WTC11 (cell line): ENCODE results near the gene RHOF. TPM values are rescaled to one million over a fixed set of nuclear protein-coding genes. Genes with fewer than 3 reads are reported as not detected.

ENCODE experiments used
- ATAC-seq: fragments of 200-7000 bp; cut with Tn5 transposase; 2 replicates; pipeline ENCODE4 v1.10.0; 2021; ENCODE audit warnings: mild to moderate bottlenecking, moderate library complexity
- Bru-seq: library from RNA; stranded (reverse); fragments of 400-500 nt; gene quantifications from one replicate; lab custom pipeline; 2021; lab: Mats Ljungman, UMichigan
- CTCF ChIA-PET: fragments of 300-600 bp; sonication (Branson Sonifier 250); formaldehyde crosslinking; loops from one replicate; lab custom pipeline; 2021; ENCODE audit warnings: antibody characterized with exemption; lab: Charles Lee
- POLR2A ChIA-PET: fragments of 350-600 bp; sonication (Branson Sonifier 250); formaldehyde crosslinking; loops from one replicate; lab custom pipeline; 2021; ENCODE audit warnings: antibody characterized with exemption; lab: Charles Lee
- DNase-seq: peaks from one replicate; pipeline ENCODE4 v3.0.0; 2021; ENCODE audit warnings: low spot score
- H3K27ac Mint-ChIP-seq: 2 replicates; pipeline ENCODE4 v1.8.0; 2021; ENCODE audit warnings: mixed read lengths
- H3K27me3 Mint-ChIP-seq: 2 replicates; pipeline ENCODE4 v1.8.0; 2021; ENCODE audit warnings: low read depth, mild to moderate bottlenecking, moderate library complexity, mixed read lengths
- H3K36me3 Mint-ChIP-seq: 2 replicates; pipeline ENCODE4 v1.8.0; 2021; ENCODE audit warnings: mixed read lengths
- H3K4me1 Mint-ChIP-seq: 2 replicates; pipeline ENCODE4 v1.8.0; 2022; ENCODE audit warnings: mixed read lengths
- H3K4me3 Mint-ChIP-seq: 2 replicates; pipeline ENCODE4 v1.8.0; 2021; ENCODE audit warnings: mild to moderate bottlenecking, moderate library complexity, mixed read lengths
- H3K9me3 Mint-ChIP-seq: 2 replicates; pipeline ENCODE4 v1.8.0; 2021; ENCODE audit warnings: mixed read lengths
- EMX1 ChIP-seq: fragments of 250-450 bp; sonication (Bioruptor Pico); IDR thresholded peaks from 2 replicates; pipeline ENCODE4 v1.8.0; 2021; ENCODE audit warnings: mild to moderate bottlenecking
- ESRRA ChIP-seq: sonication (generic); formaldehyde crosslinking; IDR thresholded peaks from 2 replicates; pipeline ENCODE4 v1.8.1; 2022; ENCODE audit warnings: mild to moderate bottlenecking, missing genetic modification reagents, borderline replicate concordance
- GTF2I ChIP-seq: fragments of 250-450 bp; sonication (Bioruptor Pico); conservative IDR thresholded peaks from 2 replicates; pipeline ENCODE4 v1.4.0; 2021; ENCODE audit warnings: mild to moderate bottlenecking
- NR3C1 ChIP-seq: sonication (generic); formaldehyde crosslinking; conservative IDR thresholded peaks from 2 replicates; pipeline ENCODE4 v1.8.1; 2023; ENCODE audit warnings: low read depth, mild to moderate bottlenecking, missing genetic modification reagents
- TEAD1 ChIP-seq: sonication (generic); formaldehyde crosslinking; IDR thresholded peaks from 2 replicates; pipeline ENCODE4 v1.8.0; 2022; ENCODE audit warnings: mild to moderate bottlenecking, missing genetic modification reagents
- ZBTB21 ChIP-seq: sonication (generic); formaldehyde crosslinking; IDR thresholded peaks from 2 replicates; pipeline ENCODE4 v1.8.1; 2023; ENCODE audit warnings: mild to moderate bottlenecking, missing genetic modification reagents, borderline replicate concordance
- ZNF138 ChIP-seq: sonication (generic); formaldehyde crosslinking; conservative IDR thresholded peaks from 2 replicates; pipeline ENCODE4 v1.8.1; 2022; ENCODE audit warnings: mild to moderate bottlenecking, moderate library complexity, missing genetic modification reagents
- ZNF232 ChIP-seq: sonication (generic); formaldehyde crosslinking; IDR thresholded peaks from 2 replicates; pipeline ENCODE4 v1.8.0; 2022; ENCODE audit warnings: mild to moderate bottlenecking, missing genetic modification reagents
- ZNF317 ChIP-seq: sonication (generic); formaldehyde crosslinking; IDR thresholded peaks from 2 replicates; pipeline ENCODE4 v1.8.1; 2023; ENCODE audit warnings: low read depth, mild to moderate bottlenecking, moderate library complexity, missing genetic modification reagents, borderline replicate concordance
- long read RNA-seq, 3 experiments: library from RNA in 1 of 3; library from capped mRNA in 1 of 3; library from polyadenylated mRNA in 1 of 3; unstranded in 2 of 3; stranded (forward) in 1 of 3; transcript quantifications; one replicate each; pipeline ENCODE4 v2.0.0, GENCODE V29; 2021
- total RNA-seq: library from RNA; stranded (reverse); gene quantifications from 3 replicates; pipeline ENCODE4 v1.2.3, GENCODE V29; 2021
- TF ChIP-seq, protein P1 (sequence below): fragments of 250-450 bp; sonication (Bioruptor Pico); IDR thresholded peaks from 2 replicates; pipeline ENCODE4 v1.9.0; 2021; ENCODE audit warnings: mild to moderate bottlenecking
- TF ChIP-seq, protein P2 (sequence below): fragments of 250-450 bp; sonication (Bioruptor Pico); IDR thresholded peaks from 2 replicates; pipeline ENCODE4 v1.8.0; 2021; ENCODE audit warnings: mild to moderate bottlenecking
- TF ChIP-seq, protein P3 (sequence below): sonication (generic); formaldehyde crosslinking; IDR thresholded peaks from 2 replicates; pipeline ENCODE4 v1.8.0; 2022; ENCODE audit warnings: missing genetic modification reagents
- TF ChIP-seq, protein P4 (sequence below): sonication (generic); formaldehyde crosslinking; IDR thresholded peaks from 2 replicates; pipeline ENCODE4 v1.8.1; 2022; ENCODE audit warnings: low read depth, mild to moderate bottlenecking, moderate library complexity, missing genetic modification reagents, borderline replicate concordance
- TF ChIP-seq, protein P5 (sequence below): sonication (generic); formaldehyde crosslinking; IDR thresholded peaks from 2 replicates; pipeline ENCODE4 v1.8.0; 2022; ENCODE audit warnings: mild to moderate bottlenecking, missing genetic modification reagents
- TF ChIP-seq, protein P6 (sequence below): sonication (generic); formaldehyde crosslinking; IDR thresholded peaks from 2 replicates; pipeline ENCODE4 v1.8.0; 2022; ENCODE audit warnings: mild to moderate bottlenecking, missing genetic modification reagents
- TF ChIP-seq, protein P7 (sequence below): sonication (generic); formaldehyde crosslinking; IDR thresholded peaks from 2 replicates; pipeline ENCODE4 v1.8.0; 2022; ENCODE audit warnings: mild to moderate bottlenecking, missing genetic modification reagents
- TF ChIP-seq, protein P8 (sequence below): fragments of 250-450 bp; sonication (Bioruptor Pico); IDR thresholded peaks from 2 replicates; pipeline ENCODE4 v1.9.0; 2021; ENCODE audit warnings: moderate library complexity, mild to moderate bottlenecking, inconsistent platforms, borderline replicate concordance

RHOF gene, protein sequence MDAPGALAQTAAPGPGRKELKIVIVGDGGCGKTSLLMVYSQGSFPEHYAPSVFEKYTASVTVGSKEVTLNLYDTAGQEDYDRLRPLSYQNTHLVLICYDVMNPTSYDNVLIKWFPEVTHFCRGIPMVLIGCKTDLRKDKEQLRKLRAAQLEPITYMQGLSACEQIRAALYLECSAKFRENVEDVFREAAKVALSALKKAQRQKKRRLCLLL
- total RNA-seq, result 35.8 to 45.3 TPM (median 36.2 TPM) in 3 replicates
- percentile 58 among the genes with signal in this experiment for Bru-seq, nascent RNA
- long read RNA-seq, experiment 1, transcript RHOF-201 (5 exons, 3,009 nt), result major isoform, 51 of 67 reads
- long read RNA-seq, experiment 1, transcript RHOF-203 (4 exons, 1,485 nt), result minor isoform, 10 of 67 reads
- long read RNA-seq, experiment 1, partial matches to known transcripts, result 0 of 67 reads
- long read RNA-seq, experiment 1, other reads (novel, unspliced or antisense), result 6 of 67 reads
- long read RNA-seq, experiment 2, transcript RHOF-201 (5 exons, 3,009 nt), result major isoform, 26 of 41 reads
- long read RNA-seq, experiment 2, partial matches to known transcripts, result 0 of 41 reads
- long read RNA-seq, experiment 2, other reads (novel, unspliced or antisense), result 9 of 41 reads
- long read RNA-seq, experiment 3, transcript RHOF-201 (5 exons, 3,009 nt), result major isoform, 5 of 11 reads
- long read RNA-seq, experiment 3, partial matches to known transcripts, result 0 of 11 reads
- long read RNA-seq, experiment 3, other reads (novel, unspliced or antisense), result 4 of 11 reads

DNA sequence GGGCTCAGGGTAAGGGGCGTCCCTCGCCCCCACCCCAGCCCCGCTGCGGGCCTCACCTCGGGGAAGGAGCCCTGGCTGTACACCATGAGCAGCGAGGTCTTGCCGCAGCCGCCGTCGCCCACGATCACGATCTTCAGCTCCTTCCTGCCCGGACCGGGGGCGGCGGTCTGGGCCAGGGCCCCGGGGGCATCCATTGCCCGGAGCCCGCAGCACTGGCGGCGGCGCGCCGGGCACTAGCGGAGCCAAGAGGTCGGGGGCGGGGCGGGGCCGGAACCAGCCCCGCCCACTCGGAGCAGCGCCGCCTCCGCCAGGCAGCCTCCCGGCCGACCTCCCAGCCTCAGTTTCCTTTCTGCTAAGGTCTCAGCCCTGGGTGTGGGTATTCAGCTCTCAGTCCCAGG, at the start of gene RHOF:
Gene RHOF (minus strand): TSS at position 249 of the 398 bp plus-strand sequence. CDS start 55 bp downstream, at position 194.
- DNase-seq, result peak; percentile 69
- peaks cover 7% of the 10 kb centered on the region for H3K36me3 Mint-ChIP-seq

DNA sequence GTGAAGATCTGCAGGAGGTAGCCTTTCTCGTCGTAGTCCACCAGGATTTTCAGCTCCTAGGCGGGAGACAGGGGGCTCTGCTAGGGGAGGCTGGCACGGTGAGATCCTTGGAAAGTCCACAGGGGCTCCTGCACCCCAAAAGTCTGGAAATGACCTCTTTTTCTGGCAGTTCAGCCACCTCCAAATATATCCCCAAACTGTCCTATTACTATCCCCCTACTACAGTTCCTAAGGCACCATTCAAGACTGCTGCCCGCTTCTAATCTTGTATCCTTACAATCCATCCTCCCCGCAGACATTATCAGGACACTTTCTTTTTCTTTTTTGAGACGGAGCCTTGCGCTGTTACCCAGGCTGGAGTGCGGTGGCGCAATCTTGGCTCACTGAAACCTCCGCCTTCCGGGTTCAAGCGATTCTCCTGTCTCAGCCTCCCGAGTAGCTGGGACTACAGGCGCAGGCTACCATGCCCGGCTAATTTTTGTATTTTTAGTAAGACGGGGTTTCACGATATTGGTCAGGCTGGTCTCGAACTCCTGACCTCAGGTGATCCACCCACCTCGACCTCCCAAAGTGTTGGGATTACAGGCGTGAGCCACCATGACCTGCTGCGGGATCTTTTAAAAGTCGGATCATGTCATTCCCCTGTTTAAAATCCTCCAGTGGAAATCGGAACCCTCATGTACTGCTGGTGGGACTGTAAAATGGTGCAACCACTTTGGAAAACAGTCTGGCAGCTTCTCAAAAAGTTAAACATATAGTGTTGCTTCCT, 46.7 kb upstream of the RHOF start:
- Mint-ChIP-seq H3K36me3 (no peaks in the 10 kb centered on the region), H3K4me1 (peaks cover 12% of the 10 kb centered on the region), H3K9me3 (no peaks in the 10 kb centered on the region), H3K4me3 (peak overlapping the region; percentile 97), H3K27me3 (peaks cover 16% of the 10 kb centered on the region), H3K27ac (peak overlapping the region; percentile 98)
- ChIA-PET CTCF (interaction anchor here (0.6 to 5.7 kb wide), 2 partner anchors 46 to 111 kb away, joined by 3 to 73 read pairs; partner anchors contain the start of gene RHOF), POLR2A (no interaction called here)
- ATAC-seq (no peak; the same call in 1 of the 2 replicates), DNase-seq (no peak)
- TF ChIP-seq ESRRA (CRISPR knock-in tag) (no peak), ZNF317 (CRISPR knock-in tag) (no peak), TEAD1 (CRISPR knock-in tag) (no peak), ZNF138 (no peak), EMX1 (CRISPR knock-in tag) (no peak), GTF2I (CRISPR knock-in tag) (no peak), ZBTB21 (no peak)
- TF ChIP-seq, protein P1, sequence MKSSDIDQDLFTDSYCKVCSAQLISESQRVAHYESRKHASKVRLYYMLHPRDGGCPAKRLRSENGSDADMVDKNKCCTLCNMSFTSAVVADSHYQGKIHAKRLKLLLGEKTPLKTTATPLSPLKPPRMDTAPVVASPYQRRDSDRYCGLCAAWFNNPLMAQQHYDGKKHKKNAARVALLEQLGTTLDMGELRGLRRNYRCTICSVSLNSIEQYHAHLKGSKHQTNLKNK (CRISPR knock-in tag), result no peak
- TF ChIP-seq, protein P2, sequence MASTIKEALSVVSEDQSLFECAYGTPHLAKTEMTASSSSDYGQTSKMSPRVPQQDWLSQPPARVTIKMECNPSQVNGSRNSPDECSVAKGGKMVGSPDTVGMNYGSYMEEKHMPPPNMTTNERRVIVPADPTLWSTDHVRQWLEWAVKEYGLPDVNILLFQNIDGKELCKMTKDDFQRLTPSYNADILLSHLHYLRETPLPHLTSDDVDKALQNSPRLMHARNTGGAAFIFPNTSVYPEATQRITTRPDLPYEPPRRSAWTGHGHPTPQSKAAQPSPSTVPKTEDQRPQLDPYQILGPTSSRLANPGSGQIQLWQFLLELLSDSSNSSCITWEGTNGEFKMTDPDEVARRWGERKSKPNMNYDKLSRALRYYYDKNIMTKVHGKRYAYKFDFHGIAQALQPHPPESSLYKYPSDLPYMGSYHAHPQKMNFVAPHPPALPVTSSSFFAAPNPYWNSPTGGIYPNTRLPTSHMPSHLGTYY (CRISPR knock-in tag), result no peak
- TF ChIP-seq, protein P3, sequence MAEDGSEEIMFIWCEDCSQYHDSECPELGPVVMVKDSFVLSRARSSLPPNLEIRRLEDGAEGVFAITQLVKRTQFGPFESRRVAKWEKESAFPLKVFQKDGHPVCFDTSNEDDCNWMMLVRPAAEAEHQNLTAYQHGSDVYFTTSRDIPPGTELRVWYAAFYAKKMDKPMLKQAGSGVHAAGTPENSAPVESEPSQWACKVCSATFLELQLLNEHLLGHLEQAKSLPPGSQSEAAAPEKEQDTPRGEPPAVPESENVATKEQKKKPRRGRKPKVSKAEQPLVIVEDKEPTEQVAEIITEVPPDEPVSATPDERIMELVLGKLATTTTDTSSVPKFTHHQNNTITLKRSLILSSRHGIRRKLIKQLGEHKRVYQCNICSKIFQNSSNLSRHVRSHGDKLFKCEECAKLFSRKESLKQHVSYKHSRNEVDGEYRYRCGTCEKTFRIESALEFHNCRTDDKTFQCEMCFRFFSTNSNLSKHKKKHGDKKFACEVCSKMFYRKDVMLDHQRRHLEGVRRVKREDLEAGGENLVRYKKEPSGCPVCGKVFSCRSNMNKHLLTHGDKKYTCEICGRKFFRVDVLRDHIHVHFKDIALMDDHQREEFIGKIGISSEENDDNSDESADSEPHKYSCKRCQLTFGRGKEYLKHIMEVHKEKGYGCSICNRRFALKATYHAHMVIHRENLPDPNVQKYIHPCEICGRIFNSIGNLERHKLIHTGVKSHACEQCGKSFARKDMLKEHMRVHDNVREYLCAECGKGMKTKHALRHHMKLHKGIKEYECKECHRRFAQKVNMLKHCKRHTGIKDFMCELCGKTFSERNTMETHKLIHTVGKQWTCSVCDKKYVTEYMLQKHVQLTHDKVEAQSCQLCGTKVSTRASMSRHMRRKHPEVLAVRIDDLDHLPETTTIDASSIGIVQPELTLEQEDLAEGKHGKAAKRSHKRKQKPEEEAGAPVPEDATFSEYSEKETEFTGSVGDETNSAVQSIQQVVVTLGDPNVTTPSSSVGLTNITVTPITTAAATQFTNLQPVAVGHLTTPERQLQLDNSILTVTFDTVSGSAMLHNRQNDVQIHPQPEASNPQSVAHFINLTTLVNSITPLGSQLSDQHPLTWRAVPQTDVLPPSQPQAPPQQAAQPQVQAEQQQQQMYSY (CRISPR knock-in tag), result no peak
- TF ChIP-seq, protein P4, sequence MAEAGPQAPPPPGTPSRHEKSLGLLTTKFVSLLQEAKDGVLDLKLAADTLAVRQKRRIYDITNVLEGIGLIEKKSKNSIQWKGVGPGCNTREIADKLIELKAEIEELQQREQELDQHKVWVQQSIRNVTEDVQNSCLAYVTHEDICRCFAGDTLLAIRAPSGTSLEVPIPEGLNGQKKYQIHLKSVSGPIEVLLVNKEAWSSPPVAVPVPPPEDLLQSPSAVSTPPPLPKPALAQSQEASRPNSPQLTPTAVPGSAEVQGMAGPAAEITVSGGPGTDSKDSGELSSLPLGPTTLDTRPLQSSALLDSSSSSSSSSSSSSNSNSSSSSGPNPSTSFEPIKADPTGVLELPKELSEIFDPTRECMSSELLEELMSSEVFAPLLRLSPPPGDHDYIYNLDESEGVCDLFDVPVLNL (CRISPR knock-in tag), result no peak

More for the DNA sequence above, at the start of gene RHOF:
- Mint-ChIP-seq H3K4me3 (peak within 1 kb of the TSS; percentile 71), H3K9me3 (no peaks in the 10 kb centered on the region), H3K27ac (peak within 1 kb of the TSS; percentile 90), H3K4me1 (peaks cover 43% of the 10 kb centered on the region), H3K27me3 (no peaks in the 10 kb centered on the region; the same call in 1 of the 2 replicates)
- TF ChIP-seq, protein P5, sequence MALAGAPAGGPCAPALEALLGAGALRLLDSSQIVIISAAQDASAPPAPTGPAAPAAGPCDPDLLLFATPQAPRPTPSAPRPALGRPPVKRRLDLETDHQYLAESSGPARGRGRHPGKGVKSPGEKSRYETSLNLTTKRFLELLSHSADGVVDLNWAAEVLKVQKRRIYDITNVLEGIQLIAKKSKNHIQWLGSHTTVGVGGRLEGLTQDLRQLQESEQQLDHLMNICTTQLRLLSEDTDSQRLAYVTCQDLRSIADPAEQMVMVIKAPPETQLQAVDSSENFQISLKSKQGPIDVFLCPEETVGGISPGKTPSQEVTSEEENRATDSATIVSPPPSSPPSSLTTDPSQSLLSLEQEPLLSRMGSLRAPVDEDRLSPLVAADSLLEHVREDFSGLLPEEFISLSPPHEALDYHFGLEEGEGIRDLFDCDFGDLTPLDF (CRISPR knock-in tag), result 0 out of 2 replicates have a peak, but pooled peaks have one; percentile 10
- TF ChIP-seq, protein P6, sequence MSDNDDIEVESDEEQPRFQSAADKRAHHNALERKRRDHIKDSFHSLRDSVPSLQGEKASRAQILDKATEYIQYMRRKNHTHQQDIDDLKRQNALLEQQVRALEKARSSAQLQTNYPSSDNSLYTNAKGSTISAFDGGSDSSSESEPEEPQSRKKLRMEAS, result no peak
- TF ChIP-seq, protein P7, sequence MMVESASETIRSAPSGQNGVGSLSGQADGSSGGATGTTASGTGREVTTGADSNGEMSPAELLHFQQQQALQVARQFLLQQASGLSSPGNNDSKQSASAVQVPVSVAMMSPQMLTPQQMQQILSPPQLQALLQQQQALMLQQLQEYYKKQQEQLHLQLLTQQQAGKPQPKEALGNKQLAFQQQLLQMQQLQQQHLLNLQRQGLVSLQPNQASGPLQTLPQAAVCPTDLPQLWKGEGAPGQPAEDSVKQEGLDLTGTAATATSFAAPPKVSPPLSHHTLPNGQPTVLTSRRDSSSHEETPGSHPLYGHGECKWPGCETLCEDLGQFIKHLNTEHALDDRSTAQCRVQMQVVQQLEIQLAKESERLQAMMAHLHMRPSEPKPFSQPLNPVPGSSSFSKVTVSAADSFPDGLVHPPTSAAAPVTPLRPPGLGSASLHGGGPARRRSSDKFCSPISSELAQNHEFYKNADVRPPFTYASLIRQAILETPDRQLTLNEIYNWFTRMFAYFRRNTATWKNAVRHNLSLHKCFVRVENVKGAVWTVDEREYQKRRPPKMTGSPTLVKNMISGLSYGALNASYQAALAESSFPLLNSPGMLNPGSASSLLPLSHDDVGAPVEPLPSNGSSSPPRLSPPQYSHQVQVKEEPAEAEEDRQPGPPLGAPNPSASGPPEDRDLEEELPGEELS (CRISPR knock-in tag), result no peak; the same call in 1 of the 2 replicates
- TF ChIP-seq ZNF232 (CRISPR knock-in tag) (no peak), NR3C1 (CRISPR knock-in tag) (no peak), TEAD1 (CRISPR knock-in tag) (no peak; the same call in 1 of the 2 replicates)
- TF ChIP-seq, protein P8, sequence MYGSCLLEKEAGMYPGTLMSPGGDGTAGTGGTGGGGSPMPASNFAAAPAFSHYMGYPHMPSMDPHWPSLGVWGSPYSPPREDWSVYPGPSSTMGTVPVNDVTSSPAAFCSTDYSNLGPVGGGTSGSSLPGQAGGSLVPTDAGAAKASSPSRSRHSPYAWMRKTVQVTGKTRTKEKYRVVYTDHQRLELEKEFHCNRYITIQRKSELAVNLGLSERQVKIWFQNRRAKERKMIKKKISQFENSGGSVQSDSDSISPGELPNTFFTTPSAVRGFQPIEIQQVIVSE (CRISPR knock-in tag), result no peak
- POLR2A ChIA-PET, result interaction anchor here (0.6 to 11.7 kb wide), 7 partner anchors 9 to 216 kb away, joined by 4 to 161 read pairs (median 7); partner anchors contain the start of genes PSMD9, SETD1B and TMEM120B
- CTCF ChIA-PET, result interaction anchor here (0.6 to 12.5 kb wide), 41 partner anchors 14 to 1445 kb away, joined by 3 to 532 read pairs (median 7); partner anchors contain the start of genes B3GNT4, CFAP251, PSMD9 and RNF34
- peak; percentile 12 for ATAC-seq
